CD8-positive, alpha-beta memory T cell (primary cell): ENCODE measurements around the gene TOX2. TPM values are rescaled to one million over a fixed set of nuclear protein-coding genes. Genes with fewer than 3 reads are reported as not detected.

Experiments
- CTCF ChIA-PET: fragments of 350-600 bp; sonication (Branson Sonifier 250); formaldehyde crosslinking; loops from one replicate; lab custom pipeline; 2021; ENCODE audit warnings: antibody characterized with exemption; lab: Charles Lee
- POLR2A ChIA-PET: fragments of 350-600 bp; sonication (Branson Sonifier 250); formaldehyde crosslinking; loops from one replicate; lab custom pipeline; 2021; ENCODE audit warnings: antibody characterized with exemption; lab: Charles Lee
- DNase-seq, 5 donors: peaks; one replicate each; pipeline versions ENCODE4 v3.0.0 to v3.0.0-alpha.2; 2020 to 2022; ENCODE audit warnings: mixed read lengths in 1 of 5
- H3K27ac ChIP-seq: one replicate; pipeline ENCODE4 v1.7.0; 2013; ENCODE audit warnings: low read depth, mild to moderate bottlenecking, low read length, moderate library complexity
- H3K27me3 ChIP-seq: 2 replicates; pipeline ENCODE4 v1.7.0; 2013; ENCODE audit warnings: low read length, mild to moderate bottlenecking; ENCODE audit not compliant: insufficient read depth, poor library complexity, severe bottlenecking
- H3K36me3 ChIP-seq: 2 replicates; pipeline ENCODE4 v1.7.0; 2013; ENCODE audit warnings: mild to moderate bottlenecking, low read length, moderate library complexity; ENCODE audit not compliant: insufficient read depth
- H3K4me1 ChIP-seq: 2 replicates; pipeline ENCODE4 v1.7.0; 2013; ENCODE audit warnings: mild to moderate bottlenecking, low read length, moderate library complexity; ENCODE audit not compliant: insufficient read depth
- H3K4me3 ChIP-seq: 2 replicates; pipeline ENCODE4 v1.7.0; 2013; ENCODE audit warnings: mild to moderate bottlenecking, low read length
- H3K9me3 ChIP-seq: 2 replicates; pipeline ENCODE4 v1.7.0; 2013; ENCODE audit warnings: mild to moderate bottlenecking, low read length
- H3K27ac Mint-ChIP-seq, 8 donors: one replicate each; pipeline ENCODE4 v1.8.0; 2020 to 2021; ENCODE audit warnings: mixed read lengths in 8 of 8, mild to moderate bottlenecking in 6 of 8, inconsistent platforms in 3 of 8, moderate library complexity in 3 of 8
- H3K27me3 Mint-ChIP-seq, 2 donors: one replicate each; pipeline ENCODE4 v1.8.0; 2020 to 2021; ENCODE audit warnings: mixed read lengths in 2 of 2, mild to moderate bottlenecking in 1 of 2, moderate library complexity in 1 of 2
- H3K36me3 Mint-ChIP-seq, 3 donors: one replicate each; pipeline ENCODE4 v1.8.0; 2020 to 2021; ENCODE audit warnings: mixed read lengths in 3 of 3, inconsistent platforms in 1 of 3, mild to moderate bottlenecking in 1 of 3
- H3K4me1 Mint-ChIP-seq, 3 donors: one replicate each; pipeline ENCODE4 v1.8.0; 2020 to 2021; ENCODE audit warnings: mixed read lengths in 3 of 3, inconsistent platforms in 1 of 3, mild to moderate bottlenecking in 1 of 3
- H3K4me3 Mint-ChIP-seq, 7 donors: one replicate each; pipeline ENCODE4 v1.8.0; 2020 to 2021; ENCODE audit warnings: mixed read lengths in 7 of 7, mild to moderate bottlenecking in 6 of 7, moderate library complexity in 4 of 7, inconsistent platforms in 2 of 7
- H3K9me3 Mint-ChIP-seq, 5 donors: one replicate each; pipeline ENCODE4 v1.8.0; 2020 to 2022; ENCODE audit warnings: mixed read lengths in 5 of 5, mild to moderate bottlenecking in 3 of 5, moderate library complexity in 2 of 5, inconsistent platforms in 1 of 5
- polyA plus RNA-seq: library from polyadenylated mRNA; unstranded; fragments of 300-500 nt; fragmentation: Illumina TruSeq; gene quantifications from one replicate; pipeline ENCODE4 v1.2.3, GENCODE V29; 2021
- total RNA-seq, 2 experiments: library from RNA; stranded (reverse); gene quantifications; one replicate each; pipeline ENCODE4 v1.2.3, GENCODE V29; 2021

TOX2 gene
- total and polyA plus RNA-seq, 3 experiments from 2014 or later, result 0.35 to 1.2 (median 0.39) TPM

GRCh38 chr20:44066645-44067606 lies 152.3 kb downstream of the TOX2 start:
- POLR2A ChIA-PET, result no interaction called here
- H3K27ac ChIP-seq, result no peak overlapping the region
- no peak overlapping the region for H3K4me3 ChIP-seq
- H3K4me3 Mint-ChIP-seq, result peak overlapping the region in 2 of 7 donors; percentile 30 to 71
- peaks cover 22 to 48% (median 32%) of the 10 kb centered on the region in 3 donors for H3K4me1 Mint-ChIP-seq
- H3K4me1 ChIP-seq, result peaks cover 56% of the 10 kb centered on the region
- no peak for DNase-seq
- no peaks in the 10 kb centered on the region for H3K27me3 ChIP-seq
- H3K9me3 ChIP-seq, result no peaks in the 10 kb centered on the region
- H3K27me3 Mint-ChIP-seq, result peaks cover 0 to 9% of the 10 kb centered on the region in 2 donors
- CTCF ChIA-PET, result interaction anchor here (1.3 kb wide), 1 partner anchor 14 kb away, joined by 3 read pairs; no protein-coding TSS in a partner anchor
- no peaks in the 10 kb centered on the region for H3K36me3 ChIP-seq
- H3K9me3 Mint-ChIP-seq, result no peaks in the 10 kb centered on the region
- H3K27ac Mint-ChIP-seq, result peak overlapping the region in 3 of 8 donors; percentile 77 to 88 (median 81)
- H3K36me3 Mint-ChIP-seq, result no peaks in the 10 kb centered on the region

- CTCF ChIA-PET, result interaction anchor here (1.3 kb wide), 1 partner anchor 13 kb away, joined by 3 read pairs; no protein-coding TSS in a partner anchor
- no peaks in the 10 kb centered on the region for H3K36me3 Mint-ChIP-seq
- peaks cover 0 to 9% of the 10 kb centered on the region in 2 donors for H3K27me3 Mint-ChIP-seq
- DNase-seq, result no peak
- Histone ChIP-seq H3K4me3 (no peak overlapping the region), H3K36me3 (no peaks in the 10 kb centered on the region), H3K27me3 (no peaks in the 10 kb centered on the region), H3K27ac (no peak overlapping the region), H3K4me1 (peaks cover 62% of the 10 kb centered on the region), H3K9me3 (no peaks in the 10 kb centered on the region)
- peak overlapping the region in 3 of 8 donors; percentile 50 to 88 (median 77) for H3K27ac Mint-ChIP-seq
- POLR2A ChIA-PET, result no interaction called here
- no peaks in the 10 kb centered on the region for H3K9me3 Mint-ChIP-seq
- H3K4me3 Mint-ChIP-seq, result peak overlapping the region in 2 of 7 donors; percentile 30 to 71
- peaks cover 23 to 52% (median 32%) of the 10 kb centered on the region in 3 donors for H3K4me1 Mint-ChIP-seq
Observed at GRCh38 chr20:44067650-44068081, 153.0 kb downstream of the TOX2 start.

DNA sequence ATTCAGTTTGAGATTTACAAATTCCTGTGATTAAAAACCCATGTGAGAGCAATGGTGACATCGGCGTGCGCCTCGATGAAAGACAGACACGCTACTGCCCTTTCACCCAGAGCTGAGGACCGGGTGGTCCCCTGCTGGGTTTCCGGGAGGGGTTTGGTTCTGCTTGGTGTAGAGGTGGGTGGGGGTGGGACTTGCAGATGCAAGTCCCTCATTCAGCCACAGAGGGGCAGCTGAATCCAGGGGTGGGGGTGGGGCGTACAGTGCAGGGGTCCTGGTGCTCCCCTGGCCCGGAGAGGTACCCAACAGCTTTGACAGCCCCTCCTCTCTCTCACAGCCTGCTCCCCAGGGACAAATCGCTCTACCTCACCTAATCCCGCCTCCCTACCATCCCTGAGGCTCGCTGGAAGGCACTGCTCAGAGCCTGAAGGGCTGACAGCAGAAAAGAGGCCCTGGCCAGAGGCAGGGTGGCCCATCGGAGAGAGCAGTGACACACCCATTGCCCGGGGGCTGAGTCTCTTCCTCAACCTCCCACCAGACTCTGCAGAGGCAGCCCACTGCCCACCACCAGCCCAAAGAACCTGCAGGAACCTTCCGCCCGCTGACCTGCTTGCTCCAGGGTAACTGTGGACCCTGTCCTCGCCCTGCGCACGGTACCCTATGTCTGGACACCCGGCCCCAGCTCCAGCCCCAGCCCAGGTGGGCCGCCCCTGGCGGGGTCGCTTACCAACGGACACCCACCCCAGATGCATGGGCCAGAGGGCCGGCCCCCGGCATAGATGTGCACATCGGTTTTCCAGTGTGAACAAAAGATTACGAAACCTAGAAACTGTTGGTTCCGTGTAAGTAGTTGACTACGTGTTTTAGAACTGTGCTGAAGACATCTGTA lies 153.9 kb downstream of the TOX2 start:
- no peak overlapping the region for H3K27ac ChIP-seq
- no peaks in the 10 kb centered on the region for H3K27me3 ChIP-seq
- no peaks in the 10 kb centered on the region for H3K9me3 ChIP-seq
- ChIA-PET POLR2A (no interaction called here), CTCF (interaction anchor here (1.1 to 4.0 kb wide), 5 partner anchors 11 to 126 kb away, joined by 3 to 24 read pairs (median 4); no protein-coding TSS in a partner anchor)
- peak overlapping the region; percentile 43 for H3K4me3 ChIP-seq
- Mint-ChIP-seq H3K4me1 (peaks cover 23 to 52% (median 32%) of the 10 kb centered on the region in 3 donors), H3K36me3 (no peaks in the 10 kb centered on the region), H3K27ac (peak overlapping the region in 7 of 8 donors; percentile 63 to 97 (median 86)), H3K4me3 (peak overlapping the region; percentile 40 to 87 (median 79)), H3K27me3 (peaks cover 0 to 9% of the 10 kb centered on the region in 2 donors), H3K9me3 (no peaks in the 10 kb centered on the region)
- no peak for DNase-seq
- H3K4me1 ChIP-seq, result peaks cover 71% of the 10 kb centered on the region
- no peaks in the 10 kb centered on the region for H3K36me3 ChIP-seq

- Mint-ChIP-seq H3K4me3 (peak overlapping the region; percentile 40 to 87 (median 79)), H3K4me1 (peaks cover 23 to 55% (median 32%) of the 10 kb centered on the region in 3 donors), H3K27me3 (peaks cover 0 to 9% of the 10 kb centered on the region in 2 donors), H3K27ac (peak overlapping the region; percentile 71 to 97 (median 90)), H3K9me3 (no peaks in the 10 kb centered on the region), H3K36me3 (no peaks in the 10 kb centered on the region)
- POLR2A ChIA-PET, result interaction anchor here (0.6 kb wide), 1 partner anchor 10 kb away, joined by 3 read pairs; no protein-coding TSS in a partner anchor
- H3K9me3 ChIP-seq, result no peaks in the 10 kb centered on the region
- peak overlapping the region; percentile 44 for H3K27ac ChIP-seq
- CTCF ChIA-PET, result interaction anchor here (1.1 to 4.0 kb wide), 4 partner anchors 11 to 127 kb away, joined by 3 to 24 read pairs (median 8); no protein-coding TSS in a partner anchor
- no peaks in the 10 kb centered on the region for H3K36me3 ChIP-seq
- H3K27me3 ChIP-seq, result no peaks in the 10 kb centered on the region
- H3K4me3 ChIP-seq, result peak overlapping the region; percentile 74
- peak; percentile 33 to 95 (median 75) for DNase-seq
- H3K4me1 ChIP-seq, result peaks cover 79% of the 10 kb centered on the region
Observed at GRCh38 chr20:44069203-44070011, 154.8 kb downstream of the TOX2 start.

DNA sequence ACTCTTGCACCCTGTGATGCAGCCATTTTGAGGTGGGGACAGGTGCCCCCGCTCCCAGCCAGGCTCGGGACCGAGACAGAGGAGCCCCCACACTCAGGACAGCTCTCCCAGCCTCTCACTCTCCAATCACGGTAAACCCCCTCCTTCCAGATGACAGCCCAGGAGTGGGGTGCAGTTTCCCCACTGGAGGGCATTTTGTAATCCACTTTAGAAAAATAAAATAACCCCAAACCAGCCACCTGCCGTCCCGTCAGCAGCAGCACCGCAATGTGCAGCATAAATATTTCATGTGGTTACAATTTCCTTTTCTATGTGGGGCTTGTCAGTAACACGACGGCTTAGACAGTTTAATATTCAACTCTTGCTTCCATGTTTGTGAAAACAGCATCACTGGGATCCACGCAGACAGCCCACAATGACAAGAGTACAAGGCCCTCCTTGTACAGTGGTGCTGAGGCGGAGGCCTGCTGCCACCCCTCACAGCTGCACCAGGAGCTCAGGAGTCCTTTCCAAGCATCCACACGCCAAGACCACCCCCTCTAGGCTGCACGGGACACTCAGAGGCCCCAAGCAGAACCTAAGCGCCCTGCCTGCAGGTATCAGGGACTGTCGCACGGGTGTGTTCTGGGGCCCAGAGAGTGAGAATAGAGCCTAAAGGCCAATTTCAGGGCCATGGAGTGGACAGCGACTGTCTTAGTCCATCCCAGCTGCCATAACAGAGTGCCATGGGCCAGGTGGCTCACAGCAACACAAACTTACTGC lies 155.7 kb downstream of the TOX2 start:
- H3K4me1 Mint-ChIP-seq, result peaks cover 23 to 61% (median 40%) of the 10 kb centered on the region in 3 donors
- peak overlapping the region; percentile 44 for H3K27ac ChIP-seq
- no peaks in the 10 kb centered on the region for H3K9me3 ChIP-seq

GRCh38 chr20:44071057-44071456 lies 156.4 kb downstream of the TOX2 start:
- CTCF ChIA-PET, result interaction anchor here (1.7 to 4.0 kb wide), 2 partner anchors 9 to 13 kb away, joined by 5 to 24 read pairs; no protein-coding TSS in a partner anchor
- Histone ChIP-seq H3K27ac (no peak overlapping the region), H3K36me3 (no peaks in the 10 kb centered on the region), H3K27me3 (no peaks in the 10 kb centered on the region), H3K4me3 (peak overlapping the region; percentile 23), H3K9me3 (no peaks in the 10 kb centered on the region), H3K4me1 (peaks cover 88% of the 10 kb centered on the region)
- Mint-ChIP-seq H3K27ac (peak overlapping the region in 4 of 8 donors; percentile 4 to 96 (median 52)), H3K27me3 (peaks cover 0 to 15% of the 10 kb centered on the region in 2 donors), H3K4me3 (peak overlapping the region in 1 of 7 donors; percentile 28), H3K9me3 (no peaks in the 10 kb centered on the region), H3K4me1 (peaks cover 23 to 61% (median 42%) of the 10 kb centered on the region in 3 donors), H3K36me3 (no peaks in the 10 kb centered on the region)
- POLR2A ChIA-PET, result no interaction called here
- no peak for DNase-seq

More for the DNA sequence above, 155.7 kb downstream of the TOX2 start:
- Histone ChIP-seq H3K4me3 (peak overlapping the region; percentile 74), H3K36me3 (no peaks in the 10 kb centered on the region), H3K27me3 (no peaks in the 10 kb centered on the region), H3K4me1 (peaks cover 89% of the 10 kb centered on the region)
- peak overlapping the region; percentile 40 to 87 (median 79) for H3K4me3 Mint-ChIP-seq
- no peaks in the 10 kb centered on the region for H3K9me3 Mint-ChIP-seq
- ChIA-PET CTCF (interaction anchor here (1.3 to 4.0 kb wide), 4 partner anchors 10 to 128 kb away, joined by 3 to 24 read pairs (median 4); no protein-coding TSS in a partner anchor), POLR2A (no interaction called here)
- H3K36me3 Mint-ChIP-seq, result no peaks in the 10 kb centered on the region
- H3K27ac Mint-ChIP-seq, result peak overlapping the region; percentile 71 to 97 (median 96)
- peaks cover 0 to 11% of the 10 kb centered on the region in 2 donors for H3K27me3 Mint-ChIP-seq
- peak in 3 of 5 donors; percentile 67 to 93 (median 69) for DNase-seq
